Gastrocnemius medialis (tissue), 4 donors: ENCODE results near the gene TXNRD3.

Source experiments
- POLR2A ChIP-seq, 2 donors: fragments of 450-650 bp; IDR thresholded peaks; one replicate each; pipeline ENCODE4 v1.6.1; 2017; ENCODE audit warnings: antibody characterized with exemption in 2 of 2, mild to moderate bottlenecking in 2 of 2, moderate library complexity in 2 of 2
- TF ChIP-seq, protein P1 (sequence below), 5 experiments: fragments of 450-650 bp in 3 of 5; fragments of 200-600 bp in 2 of 5; sonication (generic) in 2 of 5; IDR thresholded peaks in 4 of 5; conservative IDR thresholded peaks in 1 of 5; 1 replicate in 4 of 5; 2 replicates in 1 of 5; pipeline ENCODE4 v1.5.1; 2016 to 2019; ENCODE audit warnings: antibody characterized with exemption in 5 of 5, mild to moderate bottlenecking in 3 of 5, moderate library complexity in 3 of 5

GRCh38 chr3:126582311-126582710 is 72.6 kb downstream of the TXNRD3 start:
- TF ChIP-seq, protein P1, sequence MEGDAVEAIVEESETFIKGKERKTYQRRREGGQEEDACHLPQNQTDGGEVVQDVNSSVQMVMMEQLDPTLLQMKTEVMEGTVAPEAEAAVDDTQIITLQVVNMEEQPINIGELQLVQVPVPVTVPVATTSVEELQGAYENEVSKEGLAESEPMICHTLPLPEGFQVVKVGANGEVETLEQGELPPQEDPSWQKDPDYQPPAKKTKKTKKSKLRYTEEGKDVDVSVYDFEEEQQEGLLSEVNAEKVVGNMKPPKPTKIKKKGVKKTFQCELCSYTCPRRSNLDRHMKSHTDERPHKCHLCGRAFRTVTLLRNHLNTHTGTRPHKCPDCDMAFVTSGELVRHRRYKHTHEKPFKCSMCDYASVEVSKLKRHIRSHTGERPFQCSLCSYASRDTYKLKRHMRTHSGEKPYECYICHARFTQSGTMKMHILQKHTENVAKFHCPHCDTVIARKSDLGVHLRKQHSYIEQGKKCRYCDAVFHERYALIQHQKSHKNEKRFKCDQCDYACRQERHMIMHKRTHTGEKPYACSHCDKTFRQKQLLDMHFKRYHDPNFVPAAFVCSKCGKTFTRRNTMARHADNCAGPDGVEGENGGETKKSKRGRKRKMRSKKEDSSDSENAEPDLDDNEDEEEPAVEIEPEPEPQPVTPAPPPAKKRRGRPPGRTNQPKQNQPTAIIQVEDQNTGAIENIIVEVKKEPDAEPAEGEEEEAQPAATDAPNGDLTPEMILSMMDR (IDR thresholded peaks at IDR 0.05 in 4 of 5, conservative IDR thresholded peaks at IDR 0.05 in 1 of 5) = no peak
- no peak for TF ChIP-seq POLR2A (IDR thresholded peaks at IDR 0.05)
